Activated CD8-positive, alpha-beta memory T cell treated with anti-CD3 and anti-CD28 coated beads for 36 hours (primary cell): ENCODE measurements around the gene GFI1. TPM values are rescaled to one million over a fixed set of nuclear protein-coding genes. Genes with fewer than 3 reads are reported as not detected.
"Not testable (repeated sequence)": the region's sequence is repeated elsewhere in the genome, so short reads cannot be mapped to it uniquely, and the experiment has no call there.

Source experiments
- CTCF ChIA-PET: fragments of 350-600 bp; sonication (Branson Sonifier 250); formaldehyde crosslinking; loops from one replicate; lab custom pipeline; 2021; ENCODE audit warnings: antibody characterized with exemption; lab: Charles Lee
- POLR2A ChIA-PET: fragments of 350-600 bp; sonication (Branson Sonifier 250); formaldehyde crosslinking; loops from one replicate; lab custom pipeline; 2021; ENCODE audit warnings: antibody characterized with exemption; lab: Charles Lee
- total RNA-seq, 2 experiments: library from RNA; stranded (reverse); gene quantifications; one replicate each; pipeline ENCODE4 v1.2.3, GENCODE V29; 2021

GFI1 gene
- total RNA-seq, 2 experiments from 2014 or later, result 71.0 to 74.4 TPM

GRCh38 chr1:92445865-92446264 lies 40.9 kb downstream of the GFI1 start:
- POLR2A ChIA-PET, result no interaction called here

DNA sequence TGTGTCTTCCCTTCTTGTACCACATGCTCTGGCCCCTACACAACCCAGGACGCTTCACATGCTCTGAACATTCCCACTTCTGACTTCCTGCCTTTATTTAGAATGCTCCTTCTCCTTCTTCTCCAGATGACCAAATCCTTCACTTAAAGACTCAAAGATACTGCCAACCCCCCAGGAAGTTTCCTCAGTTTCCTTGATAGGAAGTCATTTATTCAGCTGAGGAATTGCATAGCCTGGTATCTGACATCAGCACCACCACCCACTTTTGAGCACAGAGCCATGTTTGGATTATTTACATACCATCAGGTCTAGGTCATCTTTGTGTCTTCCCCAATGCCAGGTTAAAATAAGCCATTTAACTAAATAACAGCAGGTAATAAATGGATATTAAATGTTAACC lies 42.4 kb downstream of the GFI1 start:
- ChIA-PET POLR2A (no interaction called here), CTCF (no interaction called here)

More at GRCh38 chr1:92445865-92446264, 40.9 kb downstream of the GFI1 start:
- CTCF ChIA-PET, result interaction anchor here (0.7 kb wide), 1 partner anchor 841 kb away, joined by 3 read pairs; no protein-coding TSS in a partner anchor

DNA sequence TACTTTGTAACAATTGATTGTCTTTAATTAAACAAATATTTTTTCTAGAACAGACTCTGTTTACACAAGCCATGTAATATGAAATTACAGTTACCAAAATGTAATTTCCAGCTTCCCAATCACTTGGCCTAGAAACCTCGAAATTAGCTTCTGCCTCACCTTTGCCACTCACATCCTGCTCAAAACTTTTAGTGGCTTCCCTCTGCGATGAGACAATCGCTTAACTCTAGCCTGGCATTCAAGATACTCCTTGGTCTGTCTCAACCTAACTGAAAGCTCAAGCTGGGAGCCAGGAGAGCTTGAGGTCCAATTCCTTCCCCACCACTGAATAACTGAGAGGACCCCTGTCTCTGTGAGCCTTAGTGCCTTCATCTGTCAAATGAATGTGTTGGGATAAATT lies 42.8 kb downstream of the GFI1 start:
- POLR2A ChIA-PET, result interaction anchor here (0.5 kb wide), 1 partner anchor 28 kb away, joined by 3 read pairs; no protein-coding TSS in a partner anchor
- CTCF ChIA-PET, result no interaction called here

- POLR2A ChIA-PET, result no interaction called here
These were observed 44.4 kb downstream of the GFI1 start for GRCh38 chr1:92442351-92442750.

GRCh38 chr1:92441697-92442342 lies 44.9 kb downstream of the GFI1 start:
- CTCF ChIA-PET, result no interaction called here
- POLR2A ChIA-PET, result no interaction called here

More at GRCh38 chr1:92442351-92442750, 44.4 kb downstream of the GFI1 start:
- CTCF ChIA-PET, result no interaction called here

GRCh38 chr1:92441316-92441696 lies 45.4 kb downstream of the GFI1 start:
- ChIA-PET POLR2A (no interaction called here), CTCF (no interaction called here)

GRCh38 chr1:92439291-92439690 lies 47.4 kb downstream of the GFI1 start:
- CTCF ChIA-PET, result no interaction called here
- POLR2A ChIA-PET, result no interaction called here

- POLR2A ChIA-PET, CTCF ChIA-PET: not testable (repeated sequence)
These were observed 52.2 kb downstream of the GFI1 start for GRCh38 chr1:92434572-92434971.

GRCh38 chr1:92430030-92430429 lies 56.7 kb downstream of the GFI1 start:
- ChIA-PET POLR2A (no interaction called here), CTCF (no interaction called here)

- ChIA-PET CTCF (interaction anchor here (0.6 kb wide), 1 partner anchor 1461 kb away, joined by 3 read pairs; no protein-coding TSS in a partner anchor), POLR2A (no interaction called here)
These were observed 61.1 kb downstream of the GFI1 start for GRCh38 chr1:92425617-92426016.

Other genes starting within 250 kb of the GFI1 start
- gene GLMN, start 187.9 kb downstream of the GFI1 start, total RNA-seq, result 10 to 100 TPM; 21.0 to 21.1 TPM
- 10 to 100 TPM; 33.5 to 37.0 TPM for gene RPAP2, start 187.9 kb downstream of the GFI1 start, total RNA-seq